Erythroblast (primary cell): ENCODE measurements around the gene CAND1.

Source experiments
- DNase-seq, 2 experiments: peaks; one replicate each; lab custom pipeline; 2025; lab: John Stamatoyannopoulos, UW
- GATA1 ChIP-seq: IDR thresholded peaks from 2 replicates; pipeline ENCODE4 v1.6.1; 2011; ENCODE audit warnings: low read depth, mild to moderate bottlenecking, control low read depth, low read length, moderate library complexity
- POLR2A ChIP-seq: IDR thresholded peaks from 2 replicates; pipeline ENCODE4 v1.6.1; 2011; ENCODE audit warnings: mild to moderate bottlenecking, low read length

The CAND1 gene

DNA sequence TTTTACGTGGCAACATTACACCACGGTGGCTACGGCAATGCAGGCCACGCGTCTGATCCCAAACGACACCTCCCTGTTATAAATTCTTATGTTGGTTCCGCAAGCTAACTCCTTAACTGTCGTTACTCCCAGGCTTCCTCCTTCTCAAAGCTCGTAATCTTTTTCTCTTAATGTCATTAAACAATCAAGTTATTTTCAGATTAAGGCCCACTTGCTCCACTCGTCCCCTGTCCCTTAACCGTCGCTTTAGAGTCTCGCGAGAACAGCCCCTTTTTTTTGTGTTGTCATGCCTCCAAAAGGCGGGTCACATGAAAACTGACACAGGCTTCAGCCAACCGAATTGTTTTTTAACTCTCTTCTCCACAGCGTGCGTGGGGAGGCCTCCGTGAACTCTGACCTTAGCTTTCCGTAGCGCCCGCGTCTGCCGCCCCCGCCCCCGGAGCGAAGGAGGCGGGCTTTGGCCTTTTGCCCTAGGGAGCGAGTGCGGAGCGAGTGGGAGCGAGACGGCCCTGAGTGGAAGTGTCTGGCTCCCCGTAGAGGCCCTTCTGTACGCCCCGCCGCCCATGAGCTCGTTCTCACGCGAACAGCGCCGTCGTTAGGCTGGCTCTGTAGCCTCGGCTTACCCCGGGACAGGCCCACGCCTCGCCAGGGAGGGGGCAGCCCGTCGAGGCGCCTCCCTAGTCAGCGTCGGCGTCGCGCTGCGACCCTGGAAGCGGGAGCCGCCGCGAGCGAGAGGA lies at the start of gene CAND1:
TSS of gene CAND1 (plus strand) at position 463 of the 737 bp plus-strand sequence. CDS start 360 bp downstream, outside the sequence.
- TF ChIP-seq POLR2A (peak; percentile 86), GATA1 (no peak)
- DNase-seq = peak; percentile 99

DNA sequence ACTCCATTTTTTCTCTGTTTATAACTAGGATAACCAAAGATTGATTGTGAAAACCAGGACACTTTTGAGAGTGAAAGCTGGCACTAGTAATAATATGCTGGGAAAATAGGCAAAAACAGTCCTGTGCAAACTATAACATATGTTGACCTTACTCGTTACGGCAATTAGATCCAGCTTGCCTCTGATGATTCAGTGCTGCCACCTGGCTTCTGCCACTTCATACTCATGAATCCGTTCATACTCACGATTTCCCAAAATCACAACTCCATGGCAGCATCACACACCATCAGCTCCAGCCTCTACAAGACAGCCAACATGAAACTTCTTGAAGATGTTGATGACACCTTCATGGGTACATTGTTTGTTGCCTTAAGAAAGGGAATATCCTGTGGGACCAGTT lies 49.1 kb upstream of the CAND1 start:
- TF ChIP-seq POLR2A (no peak), GATA1 (no peak)
- DNase-seq = no peak

DNA sequence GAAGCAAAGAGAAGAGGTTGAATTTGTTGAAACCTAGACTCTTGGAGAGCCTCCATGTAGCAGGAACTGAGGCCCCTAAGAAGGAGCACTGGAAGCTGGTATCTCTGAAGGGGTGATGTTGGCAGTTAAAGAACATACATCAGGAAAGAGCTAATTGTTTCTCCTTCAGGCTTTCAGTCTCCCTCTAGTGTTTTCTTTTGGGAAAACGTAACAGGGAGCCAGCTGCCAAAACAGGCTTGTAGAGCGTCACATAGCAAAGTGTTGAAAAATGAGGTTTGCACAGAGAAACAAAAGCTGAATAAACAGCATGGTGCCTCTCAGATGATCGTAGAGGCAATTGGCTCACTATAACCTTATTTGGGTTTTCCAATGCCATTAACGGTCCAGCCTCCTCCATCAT lies 46.9 kb upstream of the CAND1 start:
- TF ChIP-seq GATA1 (no peak), POLR2A (no peak)
- peak in 1 of 2 experiments; percentile 4 for DNase-seq

DNA sequence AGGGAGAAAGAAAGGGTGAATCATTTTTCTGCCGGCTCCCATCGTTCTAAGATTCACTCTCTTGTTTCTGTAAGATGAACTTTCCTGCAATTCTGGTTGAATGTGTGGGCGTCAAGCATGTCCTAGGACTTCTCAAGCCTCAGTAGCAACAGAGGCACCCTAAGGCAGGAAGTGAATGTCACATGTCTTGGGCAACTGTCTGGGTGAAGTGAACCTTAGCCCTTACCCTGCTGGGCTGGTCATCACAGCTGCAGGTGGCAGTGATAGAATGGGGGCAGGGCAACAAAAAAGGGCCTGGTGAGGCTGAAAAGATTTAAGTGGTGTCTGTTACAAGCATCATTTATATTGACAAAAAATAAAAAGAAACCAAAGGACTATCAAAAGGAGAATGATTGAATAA lies 45.9 kb upstream of the CAND1 start:
- no peak for DNase-seq
- no peak for TF ChIP-seq POLR2A

DNA sequence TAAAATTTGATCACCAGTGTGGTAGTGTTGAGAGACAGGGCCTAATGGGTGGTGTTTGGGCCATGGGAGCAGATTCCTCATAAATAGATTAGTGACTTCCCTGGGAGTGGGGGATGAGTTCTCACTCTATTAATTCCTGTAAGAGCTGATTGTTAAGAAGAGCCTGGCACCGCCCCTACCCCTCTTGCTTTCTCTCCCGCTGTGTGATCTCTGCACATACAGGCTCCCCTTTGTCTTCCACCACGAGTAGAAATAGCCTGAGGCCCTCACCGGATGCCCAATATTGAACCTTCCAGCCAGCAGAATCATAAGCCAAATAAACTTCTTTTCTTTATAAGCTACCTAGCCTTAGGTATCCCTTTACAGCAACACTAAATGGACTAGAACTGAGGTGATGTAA lies 31.9 kb upstream of the CAND1 start:
- no peak for TF ChIP-seq POLR2A
- no peak for TF ChIP-seq GATA1
- no peak for DNase-seq

DNA sequence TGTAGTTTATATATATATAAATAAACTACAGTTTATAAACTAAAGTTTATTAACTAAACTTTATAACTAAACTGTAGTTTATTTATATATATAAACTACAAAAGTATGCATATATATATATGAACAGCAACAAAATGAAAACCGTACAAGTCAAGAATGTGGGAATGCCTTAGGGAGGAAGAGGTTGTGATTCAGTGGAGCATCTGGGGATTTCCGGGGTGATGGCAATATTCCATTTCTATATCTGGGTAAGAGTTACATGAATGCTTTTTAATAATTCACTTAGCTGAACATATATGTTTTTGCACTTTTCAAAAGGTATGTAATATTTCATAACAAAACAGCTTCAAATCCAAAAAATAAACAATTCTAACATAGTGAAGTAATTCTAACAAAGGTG lies 30.1 kb upstream of the CAND1 start:
- no peak for DNase-seq
- TF ChIP-seq POLR2A = no peak
- TF ChIP-seq GATA1 = no peak

DNA sequence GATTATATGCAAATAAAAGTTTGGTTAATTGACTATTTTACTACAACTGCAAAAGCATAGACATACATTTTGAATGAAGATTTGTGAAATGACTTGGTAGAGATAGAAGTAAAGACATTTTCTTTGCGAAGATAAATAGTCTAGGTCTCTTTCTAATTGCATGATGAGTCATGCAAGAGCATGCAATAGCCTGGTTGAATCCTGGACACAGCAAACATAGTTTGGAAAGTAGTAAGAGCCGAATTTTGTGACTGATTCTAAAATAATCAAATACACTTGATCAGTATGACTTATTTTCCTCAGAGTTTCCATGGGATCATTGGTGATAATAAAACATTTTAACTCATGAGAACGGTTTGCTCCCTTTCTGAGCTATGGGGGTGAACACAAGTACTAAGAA lies 27.7 kb upstream of the CAND1 start:
- DNase-seq = peak in 1 of 2 experiments; percentile 20
- TF ChIP-seq POLR2A (no peak), GATA1 (no peak)

DNA sequence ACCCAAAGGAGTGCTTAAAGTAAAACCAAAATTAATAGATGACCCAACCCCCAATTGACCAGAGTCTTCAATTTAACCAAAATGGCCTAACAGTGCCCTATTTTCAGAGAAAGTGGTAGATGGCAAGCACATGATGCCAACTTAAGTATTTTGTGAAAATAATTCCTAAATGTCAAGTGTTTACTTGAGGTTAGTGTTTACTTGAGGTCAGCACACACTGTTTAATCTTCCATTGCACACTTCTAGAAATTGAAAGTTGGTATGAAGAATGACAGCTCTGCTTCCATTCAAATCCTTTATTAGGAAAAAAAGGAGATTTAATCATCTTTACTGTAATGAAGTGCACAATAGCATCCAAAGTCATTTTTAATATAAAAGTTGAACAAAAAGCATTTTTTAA lies 25.9 kb upstream of the CAND1 start:
- no peak for TF ChIP-seq POLR2A
- TF ChIP-seq GATA1 = no peak
- DNase-seq = no peak

DNA sequence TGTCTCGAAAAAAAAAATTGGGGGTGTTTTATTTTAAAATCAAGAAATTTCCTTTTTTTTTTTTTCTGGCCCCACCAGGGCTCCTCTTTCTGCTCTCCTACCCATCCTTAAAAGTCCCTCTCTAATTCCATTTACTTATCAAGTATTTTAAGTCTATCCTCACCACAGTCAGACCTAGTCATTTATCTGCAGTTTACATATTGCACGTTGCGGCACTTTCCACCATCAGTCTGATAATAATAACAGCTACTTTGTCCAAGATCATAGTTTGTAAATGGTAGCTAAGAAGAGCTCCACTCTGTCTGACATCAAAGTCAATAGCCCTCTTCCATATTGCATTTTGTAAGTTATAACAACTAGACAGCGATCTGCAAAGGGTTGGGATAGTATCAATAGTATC lies 23.6 kb upstream of the CAND1 start:
- no peak for TF ChIP-seq POLR2A
- peak; percentile 65 to 83 for DNase-seq

DNA sequence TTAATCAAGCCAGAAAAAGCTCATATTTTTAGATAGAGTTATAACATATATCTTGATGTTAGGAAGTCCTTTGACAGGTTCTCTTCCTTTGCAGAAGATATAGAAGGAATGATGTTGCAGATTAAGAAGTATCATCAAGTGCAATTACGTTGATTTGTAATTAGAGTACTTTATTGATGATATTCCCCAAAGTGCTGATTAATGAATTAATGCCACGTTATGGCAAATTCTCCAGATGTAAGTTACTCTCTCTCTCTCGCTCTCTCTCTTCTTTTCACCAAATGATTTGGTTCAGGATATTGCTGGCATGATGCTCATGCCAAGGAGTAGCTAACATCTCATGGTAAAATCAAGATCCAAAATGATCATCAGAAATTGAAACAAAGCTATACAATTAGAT lies 18.1 kb upstream of the CAND1 start:
- TF ChIP-seq POLR2A (no peak), GATA1 (no peak)
- DNase-seq = no peak

DNA sequence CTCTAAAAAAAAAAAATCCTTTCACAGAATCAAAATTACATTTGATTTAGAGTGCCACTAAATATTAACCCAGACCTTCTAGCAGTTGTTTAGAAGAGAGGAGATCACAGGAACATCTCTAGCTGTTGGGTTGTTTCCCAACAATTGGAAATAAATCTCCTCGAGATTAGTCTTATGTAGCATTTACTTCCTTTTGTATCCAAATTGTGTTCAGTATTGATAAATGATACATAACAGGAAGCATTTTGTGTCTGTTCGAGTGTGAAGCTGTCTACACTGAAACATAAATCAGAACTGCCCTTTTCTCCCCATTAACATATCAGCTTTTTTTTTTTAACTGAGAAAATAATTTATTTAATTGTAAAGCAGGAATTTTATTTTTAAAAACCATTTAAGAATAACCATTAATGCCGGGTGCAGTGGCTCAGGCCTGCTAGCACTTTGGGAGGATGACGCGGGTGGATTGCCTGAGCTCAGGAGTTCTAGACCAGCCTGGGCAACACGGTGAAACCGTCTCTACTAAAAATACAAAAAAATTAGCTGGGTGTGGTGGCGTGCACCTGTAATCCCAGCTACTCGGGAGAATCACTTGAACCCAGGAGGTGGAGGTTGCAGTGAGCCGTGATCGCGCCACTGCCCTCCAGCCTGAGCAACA lies 14.7 kb upstream of the CAND1 start:
- TF ChIP-seq POLR2A (no peak), GATA1 (no peak)
- DNase-seq = no peak

DNA sequence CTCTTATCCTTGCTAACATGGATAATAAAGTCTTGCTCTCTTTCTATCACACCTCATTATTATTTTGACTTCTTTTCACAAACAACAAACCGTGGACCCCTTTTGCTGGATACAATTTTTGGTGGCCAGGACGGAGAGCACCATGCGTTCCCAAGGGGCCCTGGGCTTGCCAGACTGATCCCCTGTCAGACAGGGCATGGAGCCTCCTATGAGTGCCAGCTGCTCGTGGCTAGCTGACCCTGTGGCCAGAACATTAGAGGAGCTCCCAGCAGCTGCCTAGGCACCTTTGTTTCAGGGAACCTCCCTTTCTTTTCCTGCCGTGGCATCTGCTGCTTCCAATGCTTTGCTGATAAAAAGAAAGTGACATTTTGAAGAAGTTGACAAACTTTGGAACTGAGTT lies 12.5 kb upstream of the CAND1 start:
- TF ChIP-seq POLR2A (no peak), GATA1 (no peak)
- DNase-seq = no peak

DNA sequence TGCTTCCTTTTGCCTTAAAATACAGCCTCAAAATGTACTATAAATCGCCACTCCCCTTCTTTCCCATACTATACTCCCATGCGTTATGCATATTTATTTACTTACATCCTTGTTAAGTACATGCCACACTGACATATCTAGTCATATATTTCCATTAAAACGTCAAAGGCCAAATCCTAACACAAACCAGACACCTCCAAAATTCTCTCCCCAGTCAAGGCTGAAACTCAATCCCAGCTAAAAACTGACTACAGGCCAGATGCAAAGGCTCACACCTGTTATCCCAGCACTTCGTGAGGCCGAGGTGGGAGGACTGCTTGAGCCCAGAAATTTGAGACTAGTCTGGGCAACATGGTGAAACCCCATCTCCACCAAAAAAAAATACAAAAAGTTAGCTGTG lies 5.7 kb upstream of the CAND1 start:
- TF ChIP-seq POLR2A = no peak
- TF ChIP-seq GATA1 = no peak
- no peak for DNase-seq

DNA sequence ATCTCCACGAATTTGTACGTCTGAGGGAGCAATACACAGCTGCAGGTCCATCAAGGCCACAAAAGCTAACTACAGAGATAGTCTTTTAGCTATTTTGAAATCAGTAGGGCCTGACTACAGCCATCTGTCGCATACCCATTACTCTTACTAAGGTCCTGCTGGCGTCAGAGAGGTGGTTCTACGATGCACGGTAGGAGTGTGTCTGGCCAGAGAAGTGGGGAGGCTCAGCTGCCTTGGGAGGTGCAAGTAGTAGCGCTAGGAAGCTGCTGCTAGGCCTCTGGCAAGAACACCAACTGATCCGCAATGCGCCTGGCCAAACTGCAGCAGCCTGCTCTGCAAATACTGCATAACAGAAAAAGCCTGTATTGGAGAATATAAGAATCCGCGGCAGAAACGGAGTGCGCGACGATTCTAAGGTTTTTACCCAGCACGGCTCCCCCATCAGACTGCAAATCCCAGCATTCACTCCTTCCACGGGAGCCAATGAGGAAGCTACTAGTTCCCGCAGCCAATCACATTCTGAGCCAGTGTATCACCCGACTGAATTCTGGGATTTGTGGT lies 743 bp upstream of the CAND1 start:
- TF ChIP-seq POLR2A = no peak
- no peak for TF ChIP-seq GATA1
- peak; percentile 98 for DNase-seq
